Measurements from ENCODE around the gene COL11A1. TPM values are rescaled to one million over a fixed set of nuclear protein-coding genes. Genes with fewer than 3 reads are reported as not detected.

The COL11A1 gene
- total RNA-seq, 4 donors from 2014 or later, result 0.34 to 3.7 (median 1.8) TPM

DNA sequence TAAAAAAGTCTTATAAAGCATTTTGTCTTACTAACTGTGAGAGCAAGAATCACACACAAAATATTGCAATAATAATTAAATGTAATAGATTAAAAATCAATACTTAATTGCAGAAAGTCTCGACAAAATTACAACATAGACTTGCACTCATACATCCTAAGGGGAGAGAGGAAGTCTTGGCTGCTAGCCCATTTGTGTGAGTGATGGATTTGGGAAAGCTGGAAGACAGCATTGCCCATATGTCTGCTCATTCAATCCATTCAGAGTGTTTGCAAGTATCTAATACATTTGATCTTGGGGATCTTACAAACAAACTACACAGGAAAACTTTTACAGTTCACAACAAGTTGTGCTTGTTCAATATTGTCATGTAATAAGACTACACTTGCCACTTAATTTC, 140.5 kb downstream of the COL11A1 start:
- DNase-seq (ENCODE audit: low spot score in 2 of 2), result no peak
- 13 to 27% methylated on average over 1 of the region's 1 CpG for WGBS, 2 donors
- intact Hi-C loops (cut with DNase I; ENCODE audit: low total_unique reads), result no loop called here
- TF ChIP-seq POLR2A (IDR thresholded peaks at IDR 0.05), result no peak
- no peak overlapping the region for H3K4me3 ChIP-seq (ENCODE audit: low read depth, poor library complexity, severe bottlenecking)

GRCh38 chr1:102961549-102961948, 146.8 kb downstream of the COL11A1 start:
- TF ChIP-seq POLR2A (IDR thresholded peaks at IDR 0.05), result no peak
- TF ChIP-seq, protein P1, sequence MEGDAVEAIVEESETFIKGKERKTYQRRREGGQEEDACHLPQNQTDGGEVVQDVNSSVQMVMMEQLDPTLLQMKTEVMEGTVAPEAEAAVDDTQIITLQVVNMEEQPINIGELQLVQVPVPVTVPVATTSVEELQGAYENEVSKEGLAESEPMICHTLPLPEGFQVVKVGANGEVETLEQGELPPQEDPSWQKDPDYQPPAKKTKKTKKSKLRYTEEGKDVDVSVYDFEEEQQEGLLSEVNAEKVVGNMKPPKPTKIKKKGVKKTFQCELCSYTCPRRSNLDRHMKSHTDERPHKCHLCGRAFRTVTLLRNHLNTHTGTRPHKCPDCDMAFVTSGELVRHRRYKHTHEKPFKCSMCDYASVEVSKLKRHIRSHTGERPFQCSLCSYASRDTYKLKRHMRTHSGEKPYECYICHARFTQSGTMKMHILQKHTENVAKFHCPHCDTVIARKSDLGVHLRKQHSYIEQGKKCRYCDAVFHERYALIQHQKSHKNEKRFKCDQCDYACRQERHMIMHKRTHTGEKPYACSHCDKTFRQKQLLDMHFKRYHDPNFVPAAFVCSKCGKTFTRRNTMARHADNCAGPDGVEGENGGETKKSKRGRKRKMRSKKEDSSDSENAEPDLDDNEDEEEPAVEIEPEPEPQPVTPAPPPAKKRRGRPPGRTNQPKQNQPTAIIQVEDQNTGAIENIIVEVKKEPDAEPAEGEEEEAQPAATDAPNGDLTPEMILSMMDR (IDR thresholded peaks at IDR 0.05), result no peak
- WGBS, 2 donors, result 90 to 93% methylated on average over 2 of the region's 2 CpGs
- intact Hi-C loops (cut with DNase I; ENCODE audit: low total_unique reads), result no loop called here
- no peak for DNase-seq (ENCODE audit: low spot score in 2 of 2)
- no peak overlapping the region for H3K4me3 ChIP-seq (ENCODE audit: low read depth, poor library complexity, severe bottlenecking)

DNA sequence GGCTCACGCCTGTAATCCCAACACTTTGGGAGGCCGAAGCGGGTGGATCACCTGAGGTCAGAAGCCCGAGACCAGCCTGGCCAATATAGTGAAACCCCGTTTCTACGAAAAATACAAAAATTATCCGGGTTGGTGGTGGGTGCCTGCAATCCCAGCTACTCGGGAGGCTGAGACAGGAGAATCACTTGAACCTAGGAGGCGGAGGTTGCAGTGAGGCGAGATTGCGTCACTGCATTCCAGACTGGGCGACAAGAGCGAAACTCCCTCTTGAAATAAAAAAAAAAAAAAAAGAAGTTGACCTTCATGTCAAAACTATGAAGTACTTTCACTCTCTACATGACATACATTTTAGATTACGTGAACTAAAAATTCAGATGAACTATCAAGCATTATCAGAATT, 153.7 kb downstream of the COL11A1 start:
- peak in 1 of 2 donors; percentile 62 for DNase-seq (ENCODE audit: low spot score in 2 of 2)
- WGBS, 2 donors, result 91 to 93% methylated on average over 14 of the region's 14 CpGs
- intact Hi-C loops (cut with DNase I; ENCODE audit: low total_unique reads), result no loop called here
- no peak for TF ChIP-seq POLR2A (IDR thresholded peaks at IDR 0.05)
- TF ChIP-seq, protein P1 (IDR thresholded peaks at IDR 0.05), result no peak
- no peak overlapping the region for H3K4me3 ChIP-seq (ENCODE audit: low read depth, poor library complexity, severe bottlenecking)

- no peak for DNase-seq (ENCODE audit: low spot score in 2 of 2)
- no peak overlapping the region for H3K4me3 ChIP-seq (ENCODE audit: low read depth, poor library complexity, severe bottlenecking)
- TF ChIP-seq POLR2A (IDR thresholded peaks at IDR 0.05), result no peak
- TF ChIP-seq, protein P1 (IDR thresholded peaks at IDR 0.05), result no peak
- intact Hi-C loops (cut with DNase I; ENCODE audit: low total_unique reads), result no loop called here
These were observed 155.9 kb downstream of the COL11A1 start for GRCh38 chr1:102952400-102952799.

DNA sequence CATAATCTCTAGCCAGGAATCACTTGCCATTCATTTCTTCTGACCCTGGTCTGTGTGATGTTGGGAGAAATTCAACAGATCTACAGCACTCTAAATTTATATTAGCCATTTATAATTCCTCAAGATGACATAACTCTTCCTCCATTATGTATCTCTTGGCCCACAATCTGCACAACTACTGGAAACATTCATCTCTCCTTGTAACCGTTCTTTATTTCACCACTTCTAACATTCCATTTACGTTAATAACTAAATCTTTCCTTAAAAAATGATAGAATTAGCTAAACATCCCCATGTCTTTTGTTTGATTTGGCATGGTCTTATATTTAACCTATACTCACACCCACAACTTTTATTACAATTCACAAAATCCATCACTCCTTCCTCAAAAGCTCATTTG, 166.0 kb downstream of the COL11A1 start:
- no peak for DNase-seq (ENCODE audit: low spot score in 2 of 2)
- WGBS, 2 donors, result 80 to 82% methylated on average over 2 of the region's 2 CpGs
- intact Hi-C loops (cut with DNase I; ENCODE audit: low total_unique reads), result no loop called here
- TF ChIP-seq POLR2A (IDR thresholded peaks at IDR 0.05), result no peak
- TF ChIP-seq, protein P1 (IDR thresholded peaks at IDR 0.05), result no peak
- no peak overlapping the region for H3K4me3 ChIP-seq (ENCODE audit: low read depth, poor library complexity, severe bottlenecking)

- intact Hi-C loops (cut with DNase I; ENCODE audit: low total_unique reads), result no loop called here
- H3K4me3 ChIP-seq (ENCODE audit: low read depth, poor library complexity, severe bottlenecking), result no peak overlapping the region
- DNase-seq (ENCODE audit: low spot score in 2 of 2), result no peak
- TF ChIP-seq POLR2A (IDR thresholded peaks at IDR 0.05), result no peak
- TF ChIP-seq, protein P1 (IDR thresholded peaks at IDR 0.05), result no peak
These were observed 166.9 kb downstream of the COL11A1 start for GRCh38 chr1:102941366-102941947.
